Measurements from ENCODE around the gene ZBTB3. TPM values are rescaled to one million over a fixed set of nuclear protein-coding genes. Genes with fewer than 3 reads are reported as not detected.

The ZBTB3 gene
- total RNA-seq, 1 experiment from 2014 or later = 82.3 TPM

DNA sequence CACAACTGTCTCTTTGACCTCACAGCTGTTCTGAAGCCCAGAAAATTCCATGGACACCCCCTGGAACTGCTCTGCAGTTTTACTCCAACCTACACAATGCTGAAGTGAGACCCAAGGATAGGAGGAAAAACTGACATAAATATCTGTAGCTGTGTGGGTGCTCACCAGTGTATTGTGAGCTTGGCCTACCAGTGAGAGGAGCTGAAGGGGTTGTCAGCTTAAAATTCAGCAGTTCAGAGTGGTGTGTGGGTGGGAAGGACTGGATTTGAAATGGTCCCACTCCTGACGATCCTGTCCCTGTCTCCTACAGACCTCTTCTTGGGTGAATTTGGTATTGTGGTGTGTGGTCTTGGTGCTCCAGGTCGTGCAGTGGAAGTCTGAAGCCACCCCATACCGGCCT is 35.6 kb upstream of the ZBTB3 start:
- H3K27ac Mint-ChIP-seq = peak overlapping the region; percentile 94

DNA sequence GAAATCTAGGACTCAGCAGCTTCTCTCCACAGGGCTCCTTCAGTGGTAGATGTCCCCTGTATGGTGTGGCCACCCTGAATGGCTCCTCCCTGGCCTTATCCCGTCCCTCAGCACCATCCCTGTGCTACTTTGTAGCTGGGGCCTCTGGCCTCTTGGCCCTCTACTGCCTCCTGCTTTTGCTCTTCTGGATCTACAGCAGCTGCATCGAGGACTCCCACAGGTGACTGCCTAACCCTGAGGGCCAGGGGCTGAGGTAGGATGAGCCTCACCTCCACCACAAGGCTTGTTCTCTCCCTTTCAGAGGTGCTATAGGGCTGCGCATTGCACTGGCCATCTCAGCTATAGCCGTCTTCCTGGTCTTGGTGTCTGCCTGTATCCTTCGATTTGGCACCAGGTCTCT is 35.0 kb upstream of the ZBTB3 start:
- ChIA-PET POLR2A (interaction anchor here (0.5 to 1.4 kb wide), 4 partner anchors 9 to 81 kb away, joined by 3 to 5 read pairs (median 4); partner anchors contain the start of gene GNG3), CTCF (interaction anchor here (0.6 to 4.6 kb wide), 7 partner anchors 19 to 231 kb away, joined by 3 to 44 read pairs (median 4); partner anchors contain the start of genes HNRNPUL2, STX5, TEX54 and TTC9C)
- Mint-ChIP-seq H3K27ac (peak overlapping the region; percentile 94), H3K9me3 (no peaks in the 10 kb centered on the region), H3K4me1 (peaks cover 37% of the 10 kb centered on the region), H3K27me3 (ENCODE audit: low read depth) (no peaks in the 10 kb centered on the region; the same call in 1 of the 2 replicates), H3K4me3 (peak overlapping the region; percentile 91), H3K36me3 (peaks cover 28% of the 10 kb centered on the region)
- DNase-seq (ENCODE audit: low spot score) (no peak), ATAC-seq (peak; percentile 1; the same call in 1 of the 2 replicates)
- TF ChIP-seq JUN (CRISPR knock-in tag; IDR thresholded peaks at IDR 0.05) (no peak), IRF2 (CRISPR knock-in tag; IDR thresholded peaks at IDR 0.05; ENCODE audit: borderline replicate concordance, low read depth) (no peak), ZBTB21 (CRISPR knock-in tag; IDR thresholded peaks at IDR 0.05; ENCODE audit: borderline replicate concordance) (no peak), RORB (CRISPR knock-in tag; IDR thresholded peaks at IDR 0.05) (no peak), NR2C2 (CRISPR knock-in tag; IDR thresholded peaks at IDR 0.05) (no peak), JAZF1 (CRISPR knock-in tag; IDR thresholded peaks at IDR 0.05) (no peak), ZNF219 (CRISPR knock-in tag; IDR thresholded peaks at IDR 0.05; ENCODE audit: borderline replicate concordance) (no peak), FOXJ3 (CRISPR knock-in tag; IDR thresholded peaks at IDR 0.05; ENCODE audit: borderline replicate concordance) (no peak), ZNF396 (CRISPR knock-in tag; IDR thresholded peaks at IDR 0.05; ENCODE audit: borderline replicate concordance) (no peak)
- TF ChIP-seq, protein P1, sequence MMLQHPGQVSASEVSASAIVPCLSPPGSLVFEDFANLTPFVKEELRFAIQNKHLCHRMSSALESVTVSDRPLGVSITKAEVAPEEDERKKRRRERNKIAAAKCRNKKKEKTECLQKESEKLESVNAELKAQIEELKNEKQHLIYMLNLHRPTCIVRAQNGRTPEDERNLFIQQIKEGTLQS (CRISPR knock-in tag; conservative IDR thresholded peaks at IDR 0.05) = no peak
- TF ChIP-seq, protein P2, sequence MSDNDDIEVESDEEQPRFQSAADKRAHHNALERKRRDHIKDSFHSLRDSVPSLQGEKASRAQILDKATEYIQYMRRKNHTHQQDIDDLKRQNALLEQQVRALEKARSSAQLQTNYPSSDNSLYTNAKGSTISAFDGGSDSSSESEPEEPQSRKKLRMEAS (CRISPR knock-in tag; IDR thresholded peaks at IDR 0.05) = no peak
- TF ChIP-seq, protein P3, sequence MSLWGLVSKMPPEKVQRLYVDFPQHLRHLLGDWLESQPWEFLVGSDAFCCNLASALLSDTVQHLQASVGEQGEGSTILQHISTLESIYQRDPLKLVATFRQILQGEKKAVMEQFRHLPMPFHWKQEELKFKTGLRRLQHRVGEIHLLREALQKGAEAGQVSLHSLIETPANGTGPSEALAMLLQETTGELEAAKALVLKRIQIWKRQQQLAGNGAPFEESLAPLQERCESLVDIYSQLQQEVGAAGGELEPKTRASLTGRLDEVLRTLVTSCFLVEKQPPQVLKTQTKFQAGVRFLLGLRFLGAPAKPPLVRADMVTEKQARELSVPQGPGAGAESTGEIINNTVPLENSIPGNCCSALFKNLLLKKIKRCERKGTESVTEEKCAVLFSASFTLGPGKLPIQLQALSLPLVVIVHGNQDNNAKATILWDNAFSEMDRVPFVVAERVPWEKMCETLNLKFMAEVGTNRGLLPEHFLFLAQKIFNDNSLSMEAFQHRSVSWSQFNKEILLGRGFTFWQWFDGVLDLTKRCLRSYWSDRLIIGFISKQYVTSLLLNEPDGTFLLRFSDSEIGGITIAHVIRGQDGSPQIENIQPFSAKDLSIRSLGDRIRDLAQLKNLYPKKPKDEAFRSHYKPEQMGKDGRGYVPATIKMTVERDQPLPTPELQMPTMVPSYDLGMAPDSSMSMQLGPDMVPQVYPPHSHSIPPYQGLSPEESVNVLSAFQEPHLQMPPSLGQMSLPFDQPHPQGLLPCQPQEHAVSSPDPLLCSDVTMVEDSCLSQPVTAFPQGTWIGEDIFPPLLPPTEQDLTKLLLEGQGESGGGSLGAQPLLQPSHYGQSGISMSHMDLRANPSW (CRISPR knock-in tag; conservative IDR thresholded peaks at IDR 0.05; ENCODE audit: low read depth) = no peak
- TF ChIP-seq, protein P4, sequence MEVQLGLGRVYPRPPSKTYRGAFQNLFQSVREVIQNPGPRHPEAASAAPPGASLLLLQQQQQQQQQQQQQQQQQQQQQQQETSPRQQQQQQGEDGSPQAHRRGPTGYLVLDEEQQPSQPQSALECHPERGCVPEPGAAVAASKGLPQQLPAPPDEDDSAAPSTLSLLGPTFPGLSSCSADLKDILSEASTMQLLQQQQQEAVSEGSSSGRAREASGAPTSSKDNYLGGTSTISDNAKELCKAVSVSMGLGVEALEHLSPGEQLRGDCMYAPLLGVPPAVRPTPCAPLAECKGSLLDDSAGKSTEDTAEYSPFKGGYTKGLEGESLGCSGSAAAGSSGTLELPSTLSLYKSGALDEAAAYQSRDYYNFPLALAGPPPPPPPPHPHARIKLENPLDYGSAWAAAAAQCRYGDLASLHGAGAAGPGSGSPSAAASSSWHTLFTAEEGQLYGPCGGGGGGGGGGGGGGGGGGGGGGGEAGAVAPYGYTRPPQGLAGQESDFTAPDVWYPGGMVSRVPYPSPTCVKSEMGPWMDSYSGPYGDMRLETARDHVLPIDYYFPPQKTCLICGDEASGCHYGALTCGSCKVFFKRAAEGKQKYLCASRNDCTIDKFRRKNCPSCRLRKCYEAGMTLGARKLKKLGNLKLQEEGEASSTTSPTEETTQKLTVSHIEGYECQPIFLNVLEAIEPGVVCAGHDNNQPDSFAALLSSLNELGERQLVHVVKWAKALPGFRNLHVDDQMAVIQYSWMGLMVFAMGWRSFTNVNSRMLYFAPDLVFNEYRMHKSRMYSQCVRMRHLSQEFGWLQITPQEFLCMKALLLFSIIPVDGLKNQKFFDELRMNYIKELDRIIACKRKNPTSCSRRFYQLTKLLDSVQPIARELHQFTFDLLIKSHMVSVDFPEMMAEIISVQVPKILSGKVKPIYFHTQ (CRISPR knock-in tag; IDR thresholded peaks at IDR 0.05) = no peak
- TF ChIP-seq, protein P5, sequence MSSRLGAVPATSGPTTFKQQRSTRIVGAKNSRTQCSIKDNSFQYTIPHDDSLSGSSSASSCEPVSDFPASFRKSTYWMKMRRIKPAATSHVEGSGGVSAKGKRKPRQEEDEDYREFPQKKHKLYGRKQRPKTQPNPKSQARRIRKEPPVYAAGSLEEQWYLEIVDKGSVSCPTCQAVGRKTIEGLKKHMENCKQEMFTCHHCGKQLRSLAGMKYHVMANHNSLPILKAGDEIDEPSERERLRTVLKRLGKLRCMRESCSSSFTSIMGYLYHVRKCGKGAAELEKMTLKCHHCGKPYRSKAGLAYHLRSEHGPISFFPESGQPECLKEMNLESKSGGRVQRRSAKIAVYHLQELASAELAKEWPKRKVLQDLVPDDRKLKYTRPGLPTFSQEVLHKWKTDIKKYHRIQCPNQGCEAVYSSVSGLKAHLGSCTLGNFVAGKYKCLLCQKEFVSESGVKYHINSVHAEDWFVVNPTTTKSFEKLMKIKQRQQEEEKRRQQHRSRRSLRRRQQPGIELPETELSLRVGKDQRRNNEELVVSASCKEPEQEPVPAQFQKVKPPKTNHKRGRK (CRISPR knock-in tag; IDR thresholded peaks at IDR 0.05; ENCODE audit: borderline replicate concordance) = no peak
- TF ChIP-seq, protein P6, sequence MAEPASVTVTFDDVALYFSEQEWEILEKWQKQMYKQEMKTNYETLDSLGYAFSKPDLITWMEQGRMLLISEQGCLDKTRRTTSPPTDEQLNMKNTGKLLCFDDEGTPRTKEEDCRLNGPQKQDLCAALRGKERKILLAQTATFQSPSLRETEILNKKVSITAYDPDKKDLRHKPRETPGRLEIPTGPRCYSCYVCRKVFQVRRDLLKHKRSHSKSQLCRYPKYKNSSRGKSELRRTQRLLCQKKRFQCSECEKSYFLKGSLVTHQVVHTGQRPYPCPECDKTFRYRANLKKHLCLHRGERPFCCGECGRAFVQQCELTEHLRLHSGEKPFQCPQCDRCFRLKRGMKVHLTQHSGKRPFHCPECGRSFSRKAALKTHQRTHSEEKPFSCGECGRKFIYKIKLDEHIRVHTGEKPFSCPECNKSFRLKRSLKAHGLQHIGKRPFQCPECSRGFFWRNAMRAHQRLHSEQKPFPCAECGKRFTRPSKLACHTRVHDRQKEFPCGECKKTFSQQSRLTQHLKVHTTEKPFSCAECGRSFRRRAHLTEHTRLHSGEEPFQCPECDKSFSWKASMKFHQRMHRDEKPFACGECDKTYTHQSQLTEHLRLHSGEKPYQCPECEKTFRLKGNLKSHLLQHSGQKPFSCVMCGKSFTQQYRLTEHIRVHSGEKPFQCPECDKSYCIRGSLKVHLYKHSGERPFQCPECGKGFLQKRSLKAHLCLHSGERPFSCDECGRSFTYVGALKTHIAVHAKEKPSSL (CRISPR knock-in tag; conservative IDR thresholded peaks at IDR 0.05) = no peak

More for the DNA sequence above, 35.6 kb upstream of the ZBTB3 start:
- Mint-ChIP-seq H3K9me3 (no peaks in the 10 kb centered on the region), H3K36me3 (peaks cover 34% of the 10 kb centered on the region), H3K4me1 (peaks cover 37% of the 10 kb centered on the region), H3K4me3 (peak overlapping the region; percentile 91), H3K27me3 (ENCODE audit: low read depth) (no peaks in the 10 kb centered on the region; the same call in 1 of the 2 replicates)
- DNase-seq (ENCODE audit: low spot score) = no peak
- ATAC-seq = no peak
- POLR2A ChIA-PET = interaction anchor here (1.0 to 1.4 kb wide), 3 partner anchors 52 to 82 kb away, joined by 3 to 5 read pairs (median 4); partner anchors contain the start of gene GNG3
- TF ChIP-seq, protein P7, sequence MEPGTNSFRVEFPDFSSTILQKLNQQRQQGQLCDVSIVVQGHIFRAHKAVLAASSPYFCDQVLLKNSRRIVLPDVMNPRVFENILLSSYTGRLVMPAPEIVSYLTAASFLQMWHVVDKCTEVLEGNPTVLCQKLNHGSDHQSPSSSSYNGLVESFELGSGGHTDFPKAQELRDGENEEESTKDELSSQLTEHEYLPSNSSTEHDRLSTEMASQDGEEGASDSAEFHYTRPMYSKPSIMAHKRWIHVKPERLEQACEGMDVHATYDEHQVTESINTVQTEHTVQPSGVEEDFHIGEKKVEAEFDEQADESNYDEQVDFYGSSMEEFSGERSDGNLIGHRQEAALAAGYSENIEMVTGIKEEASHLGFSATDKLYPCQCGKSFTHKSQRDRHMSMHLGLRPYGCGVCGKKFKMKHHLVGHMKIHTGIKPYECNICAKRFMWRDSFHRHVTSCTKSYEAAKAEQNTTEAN (CRISPR knock-in tag; IDR thresholded peaks at IDR 0.05) = no peak
- TF ChIP-seq OVOL2 (CRISPR knock-in tag; IDR thresholded peaks at IDR 0.05; ENCODE audit: borderline replicate concordance) = no peak
- CTCF ChIA-PET = interaction anchor here (0.6 to 4.6 kb wide), 6 partner anchors 20 to 231 kb away, joined by 3 to 44 read pairs (median 4); partner anchors contain the start of genes HNRNPUL2, STX5, TEX54 and TTC9C

Data from WTC11 (cell line).